Measurements from ENCODE around the gene SLAMF1.
"Not testable (repeated sequence)": the region's sequence is repeated elsewhere in the genome, so short reads cannot be mapped to it uniquely, and the experiment has no call there.

The SLAMF1 gene

GRCh38 chr1:160665330-160666078, 18.7 kb upstream of the SLAMF1 start:
- FAIRE-seq (no peak), DNase-seq (ENCODE audit: low spot score) (no peak)

- FAIRE-seq (no peak), DNase-seq (ENCODE audit: low spot score) (no peak)
Measured at GRCh38 chr1:160664573-160665051, 17.8 kb upstream of the SLAMF1 start.

DNA sequence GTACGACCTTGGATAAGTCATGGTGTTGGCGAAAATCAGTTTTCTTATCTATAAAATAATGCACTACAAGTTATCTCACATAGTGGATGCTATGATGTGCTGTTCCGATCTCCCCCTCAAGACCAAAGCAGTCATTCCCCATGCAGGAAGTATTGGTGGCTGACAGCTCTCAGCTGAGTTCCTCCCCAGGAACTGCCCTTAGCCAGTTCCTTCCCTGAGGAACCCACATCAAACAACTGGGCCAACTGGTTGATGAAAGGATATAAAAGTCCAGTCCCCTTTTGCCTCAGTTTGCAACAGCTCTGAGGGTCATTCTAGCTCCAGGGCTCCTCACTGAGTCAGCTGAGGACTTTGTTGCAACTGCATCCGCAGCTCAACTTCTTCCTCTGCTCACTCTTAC, 16.1 kb upstream of the SLAMF1 start:
- DNase-seq (ENCODE audit: low spot score) (no peak), FAIRE-seq (no peak)

GRCh38 chr1:160659566-160659965, 12.7 kb upstream of the SLAMF1 start:
- DNase-seq (ENCODE audit: low spot score), result no peak
- FAIRE-seq, result no peak

DNA sequence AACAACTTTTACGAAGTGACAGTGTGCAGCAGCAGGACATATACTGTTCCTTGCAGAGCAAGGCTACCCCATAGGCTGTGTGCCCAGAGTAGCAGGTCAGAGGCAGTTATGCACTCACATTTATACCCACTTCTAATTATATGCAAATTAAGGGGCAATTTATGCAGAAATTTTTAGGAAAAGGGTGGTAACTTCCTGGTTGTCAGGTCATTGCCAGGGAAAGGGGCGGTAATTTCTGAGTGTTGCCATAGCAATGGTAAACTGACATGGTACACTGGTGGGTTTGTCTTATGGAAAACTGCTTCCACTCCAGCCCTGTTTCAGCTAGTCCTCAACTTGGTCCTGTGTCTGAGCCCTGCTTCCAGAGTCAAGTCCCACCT, 12.0 kb upstream of the SLAMF1 start:
- FAIRE-seq (no peak), DNase-seq (ENCODE audit: low spot score) (no peak)

GRCh38 chr1:160658162-160658813, 11.4 kb upstream of the SLAMF1 start:
- no peak for FAIRE-seq
- DNase-seq (ENCODE audit: low spot score), result no peak

- no peak for DNase-seq (ENCODE audit: low spot score)
- FAIRE-seq, result no peak
Measured at GRCh38 chr1:160657250-160657781, 10.5 kb upstream of the SLAMF1 start.

GRCh38 chr1:160656737-160657136, 9.9 kb upstream of the SLAMF1 start:
- FAIRE-seq (no peak), DNase-seq (ENCODE audit: low spot score) (no peak)

DNA sequence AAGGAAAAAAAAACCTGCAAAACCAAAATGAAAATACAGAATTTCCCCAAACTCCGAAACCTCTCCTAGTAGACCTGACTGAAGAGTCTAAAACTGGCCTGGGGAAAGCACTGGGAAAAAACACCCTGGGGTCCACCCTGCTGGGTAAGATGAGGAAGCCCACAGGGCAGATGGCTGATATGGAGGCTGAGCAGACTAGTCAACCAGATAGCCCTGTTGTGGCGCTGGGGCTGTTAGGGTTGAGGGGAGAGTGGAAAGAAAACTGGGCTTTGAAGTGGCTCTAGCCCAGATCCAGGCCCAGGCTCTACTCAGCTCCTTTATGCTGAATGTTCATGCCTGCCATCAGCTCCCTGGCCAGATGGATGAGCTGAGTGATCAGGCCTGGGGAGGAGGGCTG, 6.8 kb upstream of the SLAMF1 start:
- no peak for FAIRE-seq
- no peak for DNase-seq (ENCODE audit: low spot score)

- no peak for FAIRE-seq
- no peak for DNase-seq (ENCODE audit: low spot score)
Measured at GRCh38 chr1:160652924-160653619, 6.2 kb upstream of the SLAMF1 start.

DNA sequence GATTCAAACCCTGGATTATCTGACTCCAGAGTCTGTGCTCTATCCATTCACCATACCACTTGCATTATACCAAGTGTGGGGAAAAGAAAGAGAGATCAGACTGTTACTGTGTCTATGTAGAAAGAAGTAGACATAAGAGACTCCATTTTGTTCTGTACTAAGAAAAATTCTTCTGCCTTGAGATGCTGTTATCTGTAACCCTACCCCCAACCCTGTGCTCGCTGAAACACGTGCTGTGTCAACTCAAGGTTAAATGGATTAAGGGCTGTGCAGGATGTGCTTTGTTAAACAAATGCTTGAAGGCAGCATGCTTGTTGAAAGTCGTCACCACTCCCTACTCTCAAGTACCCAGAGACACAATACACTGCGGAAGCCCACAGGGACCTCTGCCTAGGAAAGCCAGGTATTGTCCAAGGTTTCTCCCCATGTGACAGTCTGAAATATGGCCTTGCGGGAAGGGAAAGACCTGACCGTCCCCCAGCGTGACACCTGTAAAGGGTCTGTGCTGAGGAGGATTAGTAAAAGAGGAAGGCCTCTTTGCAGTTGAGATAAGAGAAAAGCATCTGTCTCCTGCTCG, 5.3 kb upstream of the SLAMF1 start:
- FAIRE-seq; DNase-seq (ENCODE audit: low spot score): not testable (repeated sequence)

DNA sequence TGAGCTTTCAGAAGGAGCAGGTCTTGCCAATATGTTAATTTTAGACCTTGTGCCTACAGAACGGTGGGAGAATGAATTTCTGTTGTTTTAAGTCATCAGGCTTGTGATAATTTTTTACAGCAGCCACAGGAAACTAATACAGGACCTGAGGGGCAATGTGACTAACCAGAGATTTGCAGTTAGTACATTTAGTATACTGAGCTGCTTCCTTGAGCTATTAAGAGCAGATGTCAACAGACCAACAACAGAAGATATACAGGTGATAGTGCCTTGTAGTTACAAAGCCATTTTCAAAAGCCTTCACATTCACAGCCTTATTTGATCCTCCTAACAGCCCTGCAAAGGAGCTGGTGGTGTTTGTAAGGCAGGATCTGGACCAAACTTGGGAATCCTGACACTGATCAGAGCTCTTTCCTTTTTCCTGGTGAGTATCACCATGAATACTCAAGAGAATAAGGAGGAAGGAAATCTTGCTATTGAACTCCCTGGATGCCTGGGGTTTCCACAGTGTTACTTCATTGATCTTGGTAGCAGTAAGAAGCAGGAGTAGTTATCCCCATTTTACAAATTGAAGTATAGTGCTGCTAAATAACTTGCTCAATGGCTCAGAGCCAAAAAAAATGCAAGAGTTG, 4.7 kb upstream of the SLAMF1 start:
- FAIRE-seq (no peak), DNase-seq (ENCODE audit: low spot score) (no peak)

DNA sequence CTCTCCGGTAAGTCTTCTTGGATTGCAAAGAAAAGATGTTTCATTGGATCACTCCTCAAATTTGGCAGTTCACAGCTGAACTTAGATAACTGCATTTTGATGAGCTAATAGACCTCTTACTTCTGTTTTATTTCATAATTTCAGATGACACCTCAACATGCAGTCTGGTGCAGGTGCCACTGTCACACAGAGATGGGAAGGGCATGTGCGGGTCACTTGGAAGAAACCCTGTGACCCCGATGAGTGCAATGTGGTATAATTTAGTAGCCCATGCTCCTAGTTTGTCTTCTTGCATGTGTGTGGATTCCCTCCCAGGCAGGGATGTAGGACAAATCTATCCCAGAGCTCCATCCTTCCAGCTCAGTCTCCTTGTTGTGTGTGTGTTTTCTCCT, 481 bp upstream of the SLAMF1 start:
- FAIRE-seq (no peak), DNase-seq (ENCODE audit: low spot score) (no peak)

GRCh38 chr1:160646180-160646579, 664 bp downstream of the SLAMF1 start:
- FAIRE-seq (no peak), DNase-seq (ENCODE audit: low spot score) (no peak)

DNA sequence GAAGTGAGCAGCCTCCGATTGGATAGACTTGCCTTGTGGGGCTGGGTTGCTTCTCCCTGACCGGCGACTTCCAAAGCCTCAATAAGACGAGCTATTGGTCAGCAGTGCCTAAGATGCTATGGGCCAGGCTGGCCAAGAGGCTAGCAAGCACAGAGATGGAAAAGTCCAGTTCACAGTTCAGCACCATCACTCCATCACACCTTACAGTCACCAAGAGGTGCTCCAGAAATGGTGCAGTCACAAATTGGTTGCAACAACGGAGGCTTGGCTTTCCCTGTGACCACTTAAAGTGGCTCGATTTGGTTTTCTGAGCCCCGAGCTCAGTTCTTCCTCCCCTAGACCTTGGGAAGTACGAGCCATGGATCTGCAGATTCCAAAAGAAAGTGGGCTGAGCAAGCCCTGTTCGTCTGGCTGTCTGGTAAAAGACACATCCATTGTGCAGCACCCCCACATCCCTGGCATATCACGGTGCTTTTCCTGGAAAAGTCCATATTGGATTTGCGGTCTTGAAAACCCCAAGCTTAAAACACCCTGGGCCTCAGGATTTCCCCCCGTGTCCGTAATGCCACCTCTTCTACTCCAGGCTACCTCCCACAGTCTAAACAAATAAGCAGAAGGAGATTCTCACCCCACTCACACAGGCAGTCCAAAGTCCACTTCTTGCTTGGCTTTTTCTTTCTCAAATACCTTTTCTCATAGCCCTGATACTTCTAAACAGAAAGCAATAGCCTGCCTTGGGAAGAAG, 1.3 kb downstream of the SLAMF1 start:
- no peak for FAIRE-seq
- no peak for DNase-seq (ENCODE audit: low spot score)

GRCh38 chr1:160644399-160644798, 2.4 kb downstream of the SLAMF1 start:
- no peak for FAIRE-seq
- no peak for DNase-seq (ENCODE audit: low spot score)

GRCh38 chr1:160643138-160643537, 3.7 kb downstream of the SLAMF1 start:
- FAIRE-seq (no peak), DNase-seq (ENCODE audit: low spot score) (no peak)

DNA sequence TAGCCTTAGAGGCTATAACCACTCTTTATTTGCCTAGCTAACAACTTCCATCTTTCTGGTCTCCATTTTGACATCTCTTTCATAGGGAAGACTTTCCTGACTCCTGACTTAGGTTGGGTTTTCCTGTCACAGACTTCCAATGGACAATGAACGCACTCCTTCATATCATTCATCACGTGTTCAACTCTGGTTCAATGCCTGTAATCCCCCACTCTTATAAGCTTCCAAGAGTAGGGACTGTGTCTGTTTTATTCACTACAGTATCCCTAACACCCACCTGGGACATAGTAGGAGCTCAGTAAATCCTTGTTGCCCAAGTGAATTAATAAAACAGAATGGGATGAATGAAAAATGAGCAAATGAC, 4.6 kb downstream of the SLAMF1 start:
- no peak for FAIRE-seq
- no peak for DNase-seq (ENCODE audit: low spot score)

DNA sequence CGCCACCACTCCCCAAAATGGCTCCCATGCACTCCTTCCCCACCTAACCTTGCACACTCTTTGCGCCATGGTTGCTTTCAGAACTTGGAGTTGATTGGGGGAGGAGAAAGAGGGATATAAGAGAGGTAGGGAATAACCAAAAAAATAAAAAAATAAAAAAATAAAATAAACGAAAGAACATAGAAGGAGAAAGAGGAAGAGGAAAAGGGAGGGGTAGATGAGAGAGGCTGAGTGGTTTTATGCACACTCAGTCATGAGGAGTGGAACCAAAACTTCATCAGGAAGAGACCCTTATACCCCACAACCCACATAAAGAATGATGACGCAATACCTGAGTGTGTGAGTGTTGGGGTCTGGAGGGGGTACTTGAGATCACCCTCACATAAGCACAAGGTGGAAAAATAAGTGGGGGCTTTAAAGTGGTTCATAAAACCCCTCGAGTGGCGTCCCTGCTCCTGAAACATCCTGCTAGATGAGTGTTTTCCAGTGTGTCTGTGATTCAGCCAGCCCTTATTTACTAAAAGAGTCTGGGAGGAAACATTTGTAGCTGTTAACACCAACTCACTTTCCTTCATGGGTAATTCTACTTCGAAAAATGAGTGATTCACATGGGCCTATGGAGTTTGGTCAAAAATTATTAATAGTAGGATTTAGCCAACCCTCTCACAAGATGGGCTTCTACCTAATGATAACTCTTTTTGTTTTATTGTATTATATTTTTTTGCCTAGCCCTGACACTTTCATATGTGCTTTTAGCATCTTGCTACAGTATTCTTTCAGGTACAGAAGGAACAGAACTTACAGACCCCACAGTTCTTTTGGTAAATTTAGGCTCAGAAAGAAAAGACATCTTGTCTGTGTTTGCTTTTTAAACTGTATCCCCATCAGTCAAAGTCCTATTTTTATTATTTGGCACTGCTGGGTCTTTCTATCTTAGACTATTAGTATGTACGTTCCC, 5.2 kb downstream of the SLAMF1 start:
- no peak for DNase-seq (ENCODE audit: low spot score)
- FAIRE-seq, result no peak
